Measurements from ENCODE around the gene CD1C. TPM values are rescaled to one million over a fixed set of nuclear protein-coding genes. Genes with fewer than 3 reads are reported as not detected.

Gene CD1C
- total RNA-seq (1 to 10 TPM in 1 of 6 donors, under 1 TPM in 2, not detected in 3; 0.20 to 1.3 (median 0.52) TPM), polyA plus RNA-seq (under 1 TPM in 1 of 2 donors, not detected in 1; 0.12 TPM)

GRCh38 chr1:158289811-158290210 lies at the start of gene CD1C:
Gene CD1C (plus strand): TSS chr1:158289923. CDS start chr1:158290065, 142 bp downstream.
- 51 to 56% methylated on average over 4 of the region's 4 CpGs for WGBS, 2 donors
- Histone ChIP-seq H3K27me3 (no peaks in the 10 kb centered on the region), H3K4me3 (no peak within 1 kb of the TSS), H3K27ac (no peak within 1 kb of the TSS), H3K4me1 (no peaks in the 10 kb centered on the region), H3K36me3 (no peaks in the 10 kb centered on the region), H3K9me3 (no peaks in the 10 kb centered on the region)
- TF ChIP-seq, protein P1, sequence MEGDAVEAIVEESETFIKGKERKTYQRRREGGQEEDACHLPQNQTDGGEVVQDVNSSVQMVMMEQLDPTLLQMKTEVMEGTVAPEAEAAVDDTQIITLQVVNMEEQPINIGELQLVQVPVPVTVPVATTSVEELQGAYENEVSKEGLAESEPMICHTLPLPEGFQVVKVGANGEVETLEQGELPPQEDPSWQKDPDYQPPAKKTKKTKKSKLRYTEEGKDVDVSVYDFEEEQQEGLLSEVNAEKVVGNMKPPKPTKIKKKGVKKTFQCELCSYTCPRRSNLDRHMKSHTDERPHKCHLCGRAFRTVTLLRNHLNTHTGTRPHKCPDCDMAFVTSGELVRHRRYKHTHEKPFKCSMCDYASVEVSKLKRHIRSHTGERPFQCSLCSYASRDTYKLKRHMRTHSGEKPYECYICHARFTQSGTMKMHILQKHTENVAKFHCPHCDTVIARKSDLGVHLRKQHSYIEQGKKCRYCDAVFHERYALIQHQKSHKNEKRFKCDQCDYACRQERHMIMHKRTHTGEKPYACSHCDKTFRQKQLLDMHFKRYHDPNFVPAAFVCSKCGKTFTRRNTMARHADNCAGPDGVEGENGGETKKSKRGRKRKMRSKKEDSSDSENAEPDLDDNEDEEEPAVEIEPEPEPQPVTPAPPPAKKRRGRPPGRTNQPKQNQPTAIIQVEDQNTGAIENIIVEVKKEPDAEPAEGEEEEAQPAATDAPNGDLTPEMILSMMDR (IDR thresholded peaks at IDR 0.05) = no peak
- ATAC-seq (no peak), DNase-seq (no peak), FAIRE-seq (no peak)
- intact Hi-C loops (cut with DNase I) = no loop called here

GRCh38 chr1:158246650-158247049 lies 43.1 kb upstream of the CD1C start:
- FAIRE-seq (no peak), DNase-seq (no peak)

GRCh38 chr1:158248118-158248517 lies 41.6 kb upstream of the CD1C start:
- TF ChIP-seq, protein P1 (IDR thresholded peaks at IDR 0.05) = no peak
- Histone ChIP-seq H3K27me3 (no peaks in the 10 kb centered on the region), H3K4me1 (no peaks in the 10 kb centered on the region), H3K27ac (no peak overlapping the region), H3K9me3 (no peaks in the 10 kb centered on the region), H3K36me3 (no peaks in the 10 kb centered on the region), H3K4me3 (no peak overlapping the region)
- intact Hi-C loops (cut with DNase I) = no loop called here
- no peak for FAIRE-seq
- DNase-seq = no peak
- 63 to 73% methylated on average over 3 of the region's 3 CpGs for WGBS, 2 donors
- peak in 2 of 4 donors; percentile 45 to 79 for ATAC-seq

More at GRCh38 chr1:158246650-158247049, 43.1 kb upstream of the CD1C start:
- Histone ChIP-seq H3K4me3 (no peak overlapping the region), H3K36me3 (no peaks in the 10 kb centered on the region), H3K27ac (no peak overlapping the region), H3K4me1 (no peaks in the 10 kb centered on the region), H3K27me3 (no peaks in the 10 kb centered on the region), H3K9me3 (no peaks in the 10 kb centered on the region)
- WGBS, 2 donors = 75 to 78% methylated on average over 7 of the region's 7 CpGs
- intact Hi-C loops (cut with DNase I) = no loop called here
- no peak for ATAC-seq
- TF ChIP-seq, protein P1 (IDR thresholded peaks at IDR 0.05) = no peak

GRCh38 chr1:158248771-158249170 lies 41.0 kb upstream of the CD1C start:
- H3K4me3 ChIP-seq = no peak overlapping the region
- DNase-seq = no peak
- H3K9me3 ChIP-seq = no peaks in the 10 kb centered on the region
- FAIRE-seq = no peak
- intact Hi-C loops (cut with DNase I) = no loop called here
- no peaks in the 10 kb centered on the region for H3K4me1 ChIP-seq
- H3K36me3 ChIP-seq = no peaks in the 10 kb centered on the region
- H3K27me3 ChIP-seq = no peaks in the 10 kb centered on the region
- H3K27ac ChIP-seq = no peak overlapping the region
- peak in 1 of 4 donors; percentile 72 for ATAC-seq
- TF ChIP-seq, protein P1 (IDR thresholded peaks at IDR 0.05) = no peak
- 56 to 64% methylated on average over 2 of the region's 2 CpGs for WGBS, 2 donors

DNA sequence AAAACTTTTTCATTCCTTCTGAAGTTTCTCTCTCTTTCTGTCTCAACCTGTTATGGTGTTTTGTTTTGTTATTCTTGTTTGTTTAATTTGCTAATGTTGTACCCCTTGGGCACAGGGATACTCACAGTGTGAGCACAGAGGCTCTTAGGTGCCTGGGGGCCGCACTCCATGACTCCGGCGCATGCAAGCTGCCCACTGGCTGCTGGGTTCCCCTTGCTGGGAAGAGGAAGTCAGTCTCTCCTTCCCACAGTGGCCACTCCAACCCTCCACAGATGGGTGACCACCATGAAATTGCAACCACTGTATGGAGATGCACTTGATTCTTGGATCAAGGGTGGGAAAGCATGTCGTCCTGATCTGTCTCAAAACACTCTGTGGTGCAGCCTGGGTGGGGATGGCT lies 40.1 kb upstream of the CD1C start:
- FAIRE-seq = no peak
- H3K4me3 ChIP-seq = no peak overlapping the region
- TF ChIP-seq, protein P1 (IDR thresholded peaks at IDR 0.05) = no peak
- no peaks in the 10 kb centered on the region for H3K9me3 ChIP-seq
- H3K27ac ChIP-seq = no peak overlapping the region
- H3K27me3 ChIP-seq = no peaks in the 10 kb centered on the region
- intact Hi-C loops (cut with DNase I) = no loop called here
- DNase-seq = no peak
- H3K4me1 ChIP-seq = no peaks in the 10 kb centered on the region
- WGBS, 2 donors = 72 to 81% methylated on average over 4 of the region's 4 CpGs
- ATAC-seq = no peak
- no peaks in the 10 kb centered on the region for H3K36me3 ChIP-seq

Data from pancreas (tissue), 10 donors.